ENCODE results near the gene ZHX3.

ZHX3 gene

DNA sequence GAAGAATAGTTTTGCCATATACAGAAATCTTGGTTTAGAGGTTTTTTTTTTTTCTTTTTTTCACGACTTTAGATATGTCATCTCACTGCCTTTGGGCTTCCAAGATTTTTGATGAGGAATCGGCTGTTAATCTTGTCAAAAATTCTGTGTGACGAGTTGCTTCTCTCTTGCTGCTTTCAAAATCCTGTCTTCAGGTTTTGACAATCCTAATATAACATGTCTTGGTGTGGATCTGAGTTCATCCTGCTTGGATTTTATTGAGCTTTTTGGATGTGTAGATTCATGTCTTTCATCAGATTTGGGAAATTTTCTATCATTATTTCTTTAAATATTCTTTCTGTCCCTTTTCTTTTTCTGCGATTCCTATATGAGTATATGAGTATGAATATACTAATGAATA lies 119.1 kb downstream of the ZHX3 start:
- Mint-ChIP-seq H3K27me3 (no peaks in the 10 kb centered on the region), H3K4me1 (peaks cover 24% of the 10 kb centered on the region), H3K9me3 (peaks cover 0 to 11% of the 10 kb centered on the region in 2 donors), H3K4me3 (no peak overlapping the region), H3K27ac (no peak overlapping the region)
- ATAC-seq (no peak), DNase-seq (no peak)

- DNase-seq (no peak), ATAC-seq (peak; percentile 74)
- Mint-ChIP-seq H3K4me3 (no peak overlapping the region), H3K27ac (no peak overlapping the region), H3K27me3 (no peaks in the 10 kb centered on the region), H3K4me1 (peaks cover 24% of the 10 kb centered on the region), H3K9me3 (peaks cover 11 to 16% of the 10 kb centered on the region in 2 donors)
Measured at GRCh38 chr20:41196653-41197225, 120.8 kb downstream of the ZHX3 start.

- peaks cover 14 to 33% of the 10 kb centered on the region in 2 donors for H3K9me3 Mint-ChIP-seq
- H3K27ac Mint-ChIP-seq, result no peak overlapping the region
- DNase-seq (no peak), ATAC-seq (no peak)
- H3K4me1 Mint-ChIP-seq, result peaks cover 24% of the 10 kb centered on the region
- no peak overlapping the region for H3K4me3 Mint-ChIP-seq
- no peaks in the 10 kb centered on the region for H3K27me3 Mint-ChIP-seq
Measured at GRCh38 chr20:41192575-41192974, 125.0 kb downstream of the ZHX3 start.

DNA sequence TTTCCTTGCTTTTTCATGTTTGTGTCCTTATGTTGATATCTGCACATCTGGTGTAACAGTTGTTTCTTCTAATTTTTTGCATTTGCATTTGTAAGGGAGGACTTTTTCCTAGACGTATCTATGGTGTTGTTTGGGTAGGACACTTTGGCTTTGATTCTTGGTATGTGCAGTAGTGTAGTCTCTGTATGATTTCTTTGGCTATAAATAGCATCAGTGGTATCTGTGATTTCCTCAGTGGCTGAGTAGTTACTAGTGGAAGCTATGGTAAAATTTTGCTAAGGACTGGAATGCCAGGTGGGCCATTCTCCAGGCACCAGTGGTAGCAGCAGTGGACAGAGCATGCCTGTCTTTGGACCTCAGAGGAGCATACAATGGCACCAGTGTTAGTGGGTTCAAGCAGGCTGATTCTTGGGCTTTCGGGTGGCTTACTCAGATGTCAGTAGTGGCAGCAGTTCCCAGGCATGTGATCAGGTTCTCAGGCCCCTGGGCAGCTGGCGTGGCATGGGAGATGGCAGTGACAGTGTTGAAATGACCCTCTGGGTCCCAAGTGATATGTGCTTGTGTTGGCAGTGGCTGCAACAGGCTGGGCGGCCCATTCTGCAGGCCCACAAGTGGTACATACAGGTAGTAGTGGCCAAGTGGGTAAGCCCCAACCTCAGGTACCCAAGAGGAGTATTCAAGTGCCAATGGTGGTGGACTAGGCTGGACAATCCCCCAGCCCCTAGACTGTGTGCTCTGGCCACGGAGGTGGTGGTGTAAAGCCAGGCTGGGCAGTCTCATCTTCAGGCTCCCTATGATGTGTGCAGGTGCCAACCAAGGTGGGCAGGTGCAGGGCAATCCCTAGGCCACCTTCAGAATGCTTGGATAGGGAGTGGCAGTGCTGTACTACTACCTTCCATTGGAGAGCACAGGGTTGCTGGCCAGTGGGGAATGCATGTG lies 125.7 kb downstream of the ZHX3 start:
- ATAC-seq, result no peak
- Mint-ChIP-seq H3K27me3 (no peaks in the 10 kb centered on the region), H3K27ac (peak overlapping the region in 1 of 2 donors; percentile 8), H3K4me1 (peaks cover 23% of the 10 kb centered on the region), H3K9me3 (peaks cover 14 to 33% of the 10 kb centered on the region in 2 donors), H3K4me3 (no peak overlapping the region)
- DNase-seq, result no peak

DNA sequence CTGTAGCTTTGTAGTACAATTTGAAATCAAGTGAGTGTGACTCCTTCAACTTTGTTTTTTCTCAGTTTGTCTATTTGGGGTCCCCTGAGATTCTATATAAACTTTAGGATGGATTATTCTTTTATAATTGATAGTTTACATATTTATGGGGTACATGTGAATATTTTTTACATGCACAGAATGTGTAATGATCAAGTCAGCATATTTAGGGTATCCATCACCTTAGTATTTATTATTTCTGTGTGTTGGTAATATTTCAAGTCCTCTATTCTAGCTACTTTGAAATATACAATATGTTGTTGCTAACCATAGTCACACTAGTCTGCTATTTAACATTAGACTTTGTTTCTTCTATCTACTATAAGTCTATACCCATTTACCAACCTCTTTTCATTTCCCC lies 129.9 kb downstream of the ZHX3 start:
- H3K4me3 Mint-ChIP-seq, result no peak overlapping the region

DNA sequence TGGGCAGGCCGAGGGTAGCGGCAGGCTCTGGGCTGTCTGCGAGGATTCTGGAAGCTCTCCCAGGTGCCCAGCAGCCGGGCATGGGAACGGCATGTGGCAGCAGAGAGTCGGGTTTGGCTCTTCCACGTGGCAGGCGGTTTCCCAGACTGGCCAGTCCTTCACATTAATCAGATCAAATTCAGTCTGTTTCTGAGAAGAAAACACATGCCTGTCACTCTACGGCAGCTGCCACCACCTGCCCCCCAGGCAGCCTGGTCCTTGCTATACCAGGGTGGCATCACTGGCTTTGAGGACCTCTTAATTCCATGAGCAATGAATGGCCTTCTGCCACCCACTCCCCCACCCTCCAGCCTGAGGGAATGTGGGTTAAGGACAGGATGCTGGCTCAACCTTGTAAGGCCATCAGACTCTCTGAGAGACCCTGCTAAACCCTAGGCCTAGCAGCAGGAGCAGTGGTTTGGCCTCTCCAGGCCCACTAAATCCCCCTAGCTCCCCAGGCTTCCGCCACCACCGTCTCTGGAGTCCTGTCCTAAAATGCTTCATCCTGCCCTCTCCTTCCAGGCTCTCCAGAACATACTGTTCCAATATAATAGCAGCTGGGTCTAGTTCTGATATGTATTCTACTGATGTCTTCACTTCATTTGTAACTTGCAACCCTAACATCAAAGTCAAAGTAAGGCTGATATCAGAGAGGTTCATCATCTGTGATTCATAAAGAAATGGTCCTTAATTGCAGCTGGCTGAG lies 132.3 kb downstream of the ZHX3 start:
- H3K4me1 Mint-ChIP-seq, result peaks cover 13% of the 10 kb centered on the region
- H3K9me3 Mint-ChIP-seq, result peaks cover 5 to 6% of the 10 kb centered on the region in 2 donors
- H3K4me3 Mint-ChIP-seq, result no peak overlapping the region
- DNase-seq (no peak), ATAC-seq (no peak)
- H3K27ac Mint-ChIP-seq, result peak overlapping the region in 1 of 2 donors; percentile 31
- H3K27me3 Mint-ChIP-seq, result no peaks in the 10 kb centered on the region

More for the DNA sequence above, 129.9 kb downstream of the ZHX3 start:
- H3K27ac Mint-ChIP-seq, result no peak overlapping the region
- DNase-seq, result no peak
- H3K27me3 Mint-ChIP-seq, result no peaks in the 10 kb centered on the region
- ATAC-seq, result no peak
- peaks cover under 1% of the 10 kb centered on the region for H3K4me1 Mint-ChIP-seq
- peaks cover 10 to 27% of the 10 kb centered on the region in 2 donors for H3K9me3 Mint-ChIP-seq

GRCh38 chr20:41183831-41184230 lies 133.7 kb downstream of the ZHX3 start:
- DNase-seq (no peak), ATAC-seq (no peak)
- Mint-ChIP-seq H3K4me1 (peaks cover 23% of the 10 kb centered on the region), H3K27me3 (no peaks in the 10 kb centered on the region), H3K9me3 (no peaks in the 10 kb centered on the region), H3K4me3 (no peak overlapping the region), H3K27ac (no peak overlapping the region)

DNA sequence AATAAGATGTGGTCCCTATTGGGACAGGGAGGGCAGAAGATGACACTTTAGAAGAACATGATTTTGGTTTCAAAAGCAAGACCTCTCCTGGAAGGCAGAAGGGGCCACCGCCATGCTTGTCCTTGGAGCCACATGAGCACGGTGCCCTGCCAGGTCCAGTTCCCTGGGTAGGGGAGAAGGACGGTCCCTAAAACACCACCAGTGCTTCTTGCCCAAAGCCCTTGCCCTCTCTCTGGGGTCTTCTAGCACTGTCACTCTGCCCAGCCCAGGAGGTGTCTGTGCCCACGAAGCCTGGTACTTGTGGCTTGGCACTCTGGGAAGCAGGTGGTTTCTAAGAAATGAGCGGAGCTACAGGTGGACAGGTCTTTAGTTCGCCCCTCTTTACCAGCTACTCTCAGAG lies 134.1 kb downstream of the ZHX3 start:
- Mint-ChIP-seq H3K27me3 (no peaks in the 10 kb centered on the region), H3K9me3 (no peaks in the 10 kb centered on the region), H3K27ac (no peak overlapping the region), H3K4me3 (no peak overlapping the region), H3K4me1 (peaks cover 26% of the 10 kb centered on the region)
- ATAC-seq (no peak), DNase-seq (peak in 1 of 2 donors; percentile 6)

GRCh38 chr20:41182296-41183212 lies 135.0 kb downstream of the ZHX3 start:
- no peaks in the 10 kb centered on the region for H3K27me3 Mint-ChIP-seq
- no peaks in the 10 kb centered on the region for H3K9me3 Mint-ChIP-seq
- peak; percentile 40 for ATAC-seq
- no peak overlapping the region for H3K4me3 Mint-ChIP-seq
- peaks cover 26% of the 10 kb centered on the region for H3K4me1 Mint-ChIP-seq
- DNase-seq, result peak in 1 of 2 donors; percentile 6
- H3K27ac Mint-ChIP-seq, result peak overlapping the region in 1 of 2 donors; percentile 8

GRCh38 chr20:41181567-41181966 lies 136.0 kb downstream of the ZHX3 start:
- no peak overlapping the region for H3K4me3 Mint-ChIP-seq
- ATAC-seq, result no peak
- H3K27me3 Mint-ChIP-seq, result no peaks in the 10 kb centered on the region
- DNase-seq, result peak in 1 of 2 donors; percentile 7
- H3K9me3 Mint-ChIP-seq, result no peaks in the 10 kb centered on the region
- H3K4me1 Mint-ChIP-seq, result peaks cover 26% of the 10 kb centered on the region
- no peak overlapping the region for H3K27ac Mint-ChIP-seq

DNA sequence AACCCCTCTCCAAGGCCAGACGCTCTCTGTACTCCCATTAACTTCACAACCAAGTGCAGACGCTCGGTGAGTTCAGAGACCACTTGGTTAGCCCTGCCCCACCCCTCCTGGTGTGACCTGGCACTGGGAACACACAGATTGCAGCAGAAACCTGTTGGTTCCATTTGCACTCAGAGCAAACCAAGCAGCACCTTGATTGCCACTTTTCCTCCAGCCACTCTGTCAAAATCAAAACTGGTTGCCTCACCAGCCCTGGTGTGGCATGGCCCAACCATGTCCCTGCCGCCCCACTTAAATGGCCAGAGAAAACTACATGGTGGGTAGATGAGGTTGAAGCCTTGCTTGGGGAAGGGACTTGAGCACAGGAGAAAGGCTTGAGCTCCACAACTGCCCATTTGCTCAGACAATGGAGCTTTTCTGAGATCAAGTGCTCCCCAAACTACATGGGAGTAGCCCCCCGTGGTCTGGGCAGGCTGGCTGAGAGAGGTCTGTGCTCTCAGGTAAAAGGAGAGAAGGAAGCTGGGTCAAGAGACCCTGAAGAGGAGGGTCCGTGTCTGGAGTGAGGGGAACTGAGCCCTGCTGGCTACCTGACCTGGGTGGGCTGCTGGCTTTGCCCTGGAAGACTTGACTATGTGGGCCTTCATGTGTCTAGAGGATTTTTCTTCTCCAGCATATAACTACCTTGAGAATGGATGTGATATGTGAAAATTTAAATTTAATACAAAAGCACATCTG lies 136.8 kb downstream of the ZHX3 start:
- DNase-seq, result peak in 1 of 2 donors; percentile 4

DNA sequence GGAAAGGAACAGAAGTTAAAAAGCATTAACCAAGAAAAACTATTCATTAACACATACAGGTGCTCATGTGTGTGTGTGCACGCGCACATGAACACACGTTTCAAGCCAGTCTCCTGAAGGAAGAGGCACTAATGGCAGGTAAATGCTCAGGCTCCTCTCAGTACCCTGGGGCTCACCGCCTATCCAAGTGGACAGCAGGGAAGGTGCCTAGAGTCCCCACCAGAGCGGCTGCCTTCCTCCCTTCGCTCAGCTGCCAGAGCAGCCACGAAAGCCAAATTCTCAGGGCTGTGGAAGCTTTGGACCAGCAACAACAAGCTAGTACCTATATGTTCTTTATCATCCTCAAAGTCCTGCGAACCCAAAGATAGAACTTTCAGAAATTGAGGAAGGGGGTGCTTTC lies 137.6 kb downstream of the ZHX3 start:
- Mint-ChIP-seq H3K27ac (peak overlapping the region in 1 of 2 donors; percentile 64), H3K9me3 (no peaks in the 10 kb centered on the region), H3K4me1 (peaks cover 27% of the 10 kb centered on the region), H3K27me3 (no peaks in the 10 kb centered on the region), H3K4me3 (no peak overlapping the region)
- no peak for ATAC-seq
- peak in 1 of 2 donors; percentile 6 for DNase-seq

More for the DNA sequence above, 136.8 kb downstream of the ZHX3 start:
- no peak overlapping the region for H3K4me3 Mint-ChIP-seq
- no peaks in the 10 kb centered on the region for H3K27me3 Mint-ChIP-seq
- peak overlapping the region in 1 of 2 donors; percentile 69 for H3K27ac Mint-ChIP-seq
- ATAC-seq, result no peak
- H3K9me3 Mint-ChIP-seq, result no peaks in the 10 kb centered on the region
- peaks cover 26% of the 10 kb centered on the region for H3K4me1 Mint-ChIP-seq

DNA sequence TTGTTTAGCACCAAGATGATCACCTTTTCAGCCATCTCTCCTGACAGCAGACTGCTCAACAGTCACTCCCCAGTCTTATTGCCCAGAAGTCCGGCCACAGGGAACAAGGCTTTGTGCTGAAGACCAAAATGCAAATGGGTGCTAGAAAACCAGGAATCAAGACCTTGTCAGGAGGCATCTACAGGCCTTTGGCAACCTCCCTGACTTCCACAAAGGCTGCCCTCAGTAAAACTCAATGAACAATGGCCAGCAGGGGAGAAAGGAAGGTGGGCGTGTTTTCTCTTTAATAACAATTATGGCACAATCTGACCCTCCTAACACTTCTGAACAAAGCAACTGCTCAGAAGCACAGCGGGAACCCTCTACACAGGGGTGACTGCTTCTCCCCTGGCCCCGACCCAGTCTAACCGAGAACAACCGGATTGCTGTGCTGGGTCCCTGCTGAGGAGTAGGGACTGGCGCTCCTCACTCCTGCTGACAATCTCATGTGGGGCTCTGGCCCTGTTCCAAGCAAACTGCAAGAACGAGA lies 138.6 kb downstream of the ZHX3 start:
- Mint-ChIP-seq H3K4me1 (peaks cover 33% of the 10 kb centered on the region), H3K4me3 (no peak overlapping the region), H3K27ac (peak overlapping the region in 1 of 2 donors; percentile 71), H3K9me3 (no peaks in the 10 kb centered on the region), H3K27me3 (no peaks in the 10 kb centered on the region)
- peak in 1 of 2 donors; percentile 3 for DNase-seq
- ATAC-seq, result no peak

DNA sequence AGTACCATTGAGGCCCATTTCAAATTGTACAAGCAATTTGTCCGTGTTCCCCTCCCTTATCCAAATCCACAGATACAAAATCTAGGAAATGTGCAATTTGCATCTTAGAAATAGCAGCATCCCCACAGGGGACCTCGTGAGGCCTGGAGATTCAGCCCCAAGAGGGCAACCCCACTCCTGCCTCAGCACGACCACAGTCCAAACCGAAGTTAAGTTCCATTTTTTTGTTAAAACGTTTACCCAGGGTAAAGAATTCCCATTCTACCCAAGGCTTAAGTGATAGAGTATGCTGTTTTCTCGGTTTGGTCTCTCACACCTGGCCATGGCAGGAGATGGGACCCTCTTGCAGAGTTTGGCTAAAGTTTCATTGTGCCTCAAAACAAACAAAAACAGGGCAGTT lies 139.0 kb downstream of the ZHX3 start:
- ATAC-seq, result no peak
- H3K9me3 Mint-ChIP-seq, result no peaks in the 10 kb centered on the region

More for the DNA sequence above, 139.0 kb downstream of the ZHX3 start:
- peaks cover 37% of the 10 kb centered on the region for H3K4me1 Mint-ChIP-seq
- no peak overlapping the region for H3K4me3 Mint-ChIP-seq
- H3K27ac Mint-ChIP-seq, result peak overlapping the region in 1 of 2 donors; percentile 71
- H3K27me3 Mint-ChIP-seq, result no peaks in the 10 kb centered on the region
- no peak for DNase-seq

Data from stimulated activated naive CD8-positive, alpha-beta T cell treated with anti-CD3 and anti-CD28 coated beads, Interleukin-15, amount 100 ng/mL, for 72 hours (primary cell).